ENCODE data around the gene NUCB1.
"Not testable (repeated sequence)": the region's sequence is repeated elsewhere in the genome, so short reads cannot be mapped to it uniquely, and the experiment has no call there.

Gene NUCB1

DNA sequence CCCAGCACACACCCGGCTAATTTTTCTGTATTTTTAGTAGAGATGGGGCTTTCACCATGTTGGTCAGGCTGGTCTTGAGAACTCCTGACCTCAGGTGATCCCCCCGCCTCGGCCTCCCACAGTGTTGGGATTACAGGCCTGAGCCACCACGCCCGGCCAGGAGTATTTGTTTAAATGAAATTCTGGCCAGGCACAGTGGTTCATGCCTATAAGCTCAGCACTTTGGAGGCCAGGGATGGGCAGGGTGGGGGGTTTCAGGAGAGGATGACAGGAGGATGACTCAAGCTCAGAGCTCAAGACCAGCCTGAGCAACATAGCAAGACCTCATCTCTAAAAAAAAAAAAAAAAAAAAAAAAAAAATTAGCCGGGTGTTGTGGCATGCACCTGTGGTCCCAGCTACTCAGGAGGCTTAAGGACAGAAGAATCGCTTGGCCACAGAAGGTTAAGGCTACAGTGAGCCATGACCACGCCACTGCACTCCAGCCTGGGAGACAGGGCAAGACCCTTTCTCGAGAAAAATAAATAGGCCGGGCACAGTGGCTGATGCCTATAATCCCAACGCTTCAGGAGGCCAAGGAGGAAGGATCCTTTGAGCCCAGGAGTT, 25.2 kb downstream of the NUCB1 start:
- no peaks in the 10 kb centered on the region for H3K9me2 ChIP-seq (replicated peaks; ENCODE audit: insufficient read depth, low read length)
- no peaks in the 10 kb centered on the region for H3K79me2 ChIP-seq (ENCODE audit: insufficient read depth, low read length)
- H3K27me3 ChIP-seq (ENCODE audit: low read length), result no peaks in the 10 kb centered on the region
- H3K9ac ChIP-seq (ENCODE audit: low read length), result no peak overlapping the region
- no peak overlapping the region for H3K4me3 ChIP-seq (ENCODE audit: insufficient read depth, low read length, poor library complexity, severe bottlenecking)
- no peak overlapping the region for H2AFZ ChIP-seq (ENCODE audit: low read depth, low read length, severe bottlenecking)
- no peak overlapping the region for H3K27ac ChIP-seq (ENCODE audit: low read depth, low read length)
- H3K36me3 ChIP-seq (ENCODE audit: low read length), result no peaks in the 10 kb centered on the region
- no peaks in the 10 kb centered on the region for H3F3A ChIP-seq (ENCODE audit: insufficient read depth)
- no peak overlapping the region for H3K4me2 ChIP-seq (ENCODE audit: low read depth, low read length, poor library complexity, severe bottlenecking)
- H4K20me1 ChIP-seq (ENCODE audit: low read depth, low read length), result no peaks in the 10 kb centered on the region
- no peaks in the 10 kb centered on the region for H3K9me3 ChIP-seq (ENCODE audit: insufficient read depth, low read length)
- TF ChIP-seq, protein P1, sequence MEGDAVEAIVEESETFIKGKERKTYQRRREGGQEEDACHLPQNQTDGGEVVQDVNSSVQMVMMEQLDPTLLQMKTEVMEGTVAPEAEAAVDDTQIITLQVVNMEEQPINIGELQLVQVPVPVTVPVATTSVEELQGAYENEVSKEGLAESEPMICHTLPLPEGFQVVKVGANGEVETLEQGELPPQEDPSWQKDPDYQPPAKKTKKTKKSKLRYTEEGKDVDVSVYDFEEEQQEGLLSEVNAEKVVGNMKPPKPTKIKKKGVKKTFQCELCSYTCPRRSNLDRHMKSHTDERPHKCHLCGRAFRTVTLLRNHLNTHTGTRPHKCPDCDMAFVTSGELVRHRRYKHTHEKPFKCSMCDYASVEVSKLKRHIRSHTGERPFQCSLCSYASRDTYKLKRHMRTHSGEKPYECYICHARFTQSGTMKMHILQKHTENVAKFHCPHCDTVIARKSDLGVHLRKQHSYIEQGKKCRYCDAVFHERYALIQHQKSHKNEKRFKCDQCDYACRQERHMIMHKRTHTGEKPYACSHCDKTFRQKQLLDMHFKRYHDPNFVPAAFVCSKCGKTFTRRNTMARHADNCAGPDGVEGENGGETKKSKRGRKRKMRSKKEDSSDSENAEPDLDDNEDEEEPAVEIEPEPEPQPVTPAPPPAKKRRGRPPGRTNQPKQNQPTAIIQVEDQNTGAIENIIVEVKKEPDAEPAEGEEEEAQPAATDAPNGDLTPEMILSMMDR (IDR thresholded peaks at IDR 0.05; ENCODE audit: insufficient read depth, low read length, poor library complexity, severe bottlenecking), result no peak
- no peak for TF ChIP-seq EZH2phosphoT487 (conservative IDR thresholded peaks at IDR 0.05; ENCODE audit: low read length)

DNA sequence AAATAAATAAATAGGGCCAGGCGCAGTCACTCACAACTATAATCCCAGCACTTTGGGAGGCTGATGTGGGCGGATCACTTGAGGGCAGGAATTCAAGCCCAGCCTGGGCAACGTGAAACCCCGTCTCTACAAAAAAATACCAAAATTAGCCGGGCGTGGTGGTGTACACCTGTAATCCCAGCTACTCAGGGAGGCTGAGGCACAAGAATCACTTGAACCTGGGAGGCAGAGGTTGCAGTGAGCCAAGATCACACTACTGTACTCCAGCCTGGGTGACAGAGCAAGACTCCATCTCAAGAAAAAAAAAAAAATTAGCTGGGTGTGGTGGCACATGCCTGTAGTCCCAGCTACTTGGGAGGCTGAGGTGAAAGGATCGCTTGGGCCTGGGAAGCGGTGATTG, 25.8 kb downstream of the NUCB1 start:
- not testable (repeated sequence) for H3K79me2 ChIP-seq (ENCODE audit: insufficient read depth, low read length); H4K20me1 ChIP-seq (ENCODE audit: low read depth, low read length); H3K36me3 ChIP-seq (ENCODE audit: low read length); H3K4me2 ChIP-seq (ENCODE audit: low read depth, low read length, poor library complexity, severe bottlenecking); H3K4me3 ChIP-seq (ENCODE audit: insufficient read depth, low read length, poor library complexity, severe bottlenecking); H2AFZ ChIP-seq (ENCODE audit: low read depth, low read length, severe bottlenecking); H3K27ac ChIP-seq (ENCODE audit: low read depth, low read length); H3K9me3 ChIP-seq (ENCODE audit: insufficient read depth, low read length); H3F3A ChIP-seq (ENCODE audit: insufficient read depth); H3K27me3 ChIP-seq (ENCODE audit: low read length); H3K9me2 ChIP-seq (replicated peaks; ENCODE audit: insufficient read depth, low read length); H3K9ac ChIP-seq (ENCODE audit: low read length)

DNA sequence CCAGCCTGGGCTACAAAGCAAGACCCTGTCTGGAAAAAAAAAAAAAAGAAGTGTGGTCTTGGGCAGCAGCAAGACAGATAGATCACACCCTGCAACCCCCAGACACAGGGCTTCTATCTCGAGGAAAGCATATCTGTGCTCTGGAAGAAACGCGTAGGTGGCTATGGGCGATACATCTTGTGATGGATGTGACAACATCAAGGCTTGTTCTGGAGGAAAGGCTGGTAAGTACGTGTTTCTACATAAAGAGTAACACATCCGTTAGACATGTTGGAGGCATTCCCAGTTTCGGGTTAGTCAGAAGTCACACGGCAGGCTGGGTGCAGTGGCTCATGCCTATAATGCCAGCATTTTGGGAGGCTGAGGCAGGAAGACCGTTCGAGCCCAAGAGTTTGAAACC, 26.8 kb downstream of the NUCB1 start:
- TF ChIP-seq, protein P1 (IDR thresholded peaks at IDR 0.05; ENCODE audit: insufficient read depth, low read length, poor library complexity, severe bottlenecking), result no peak
- TF ChIP-seq EZH2phosphoT487 (conservative IDR thresholded peaks at IDR 0.05; ENCODE audit: low read length), result no peak
- no peaks in the 10 kb centered on the region for H3K9me2 ChIP-seq (replicated peaks; ENCODE audit: insufficient read depth, low read length)
- H3K27ac ChIP-seq (ENCODE audit: low read depth, low read length), result no peak overlapping the region
- H4K20me1 ChIP-seq (ENCODE audit: low read depth, low read length), result no peaks in the 10 kb centered on the region
- no peaks in the 10 kb centered on the region for H3F3A ChIP-seq (ENCODE audit: insufficient read depth)
- H3K79me2 ChIP-seq (ENCODE audit: insufficient read depth, low read length), result no peaks in the 10 kb centered on the region
- H3K36me3 ChIP-seq (ENCODE audit: low read length), result no peaks in the 10 kb centered on the region
- no peak overlapping the region for H3K4me2 ChIP-seq (ENCODE audit: low read depth, low read length, poor library complexity, severe bottlenecking)
- no peak overlapping the region for H3K9ac ChIP-seq (ENCODE audit: low read length)
- H3K9me3 ChIP-seq (ENCODE audit: insufficient read depth, low read length), result no peaks in the 10 kb centered on the region
- no peaks in the 10 kb centered on the region for H3K27me3 ChIP-seq (ENCODE audit: low read length)
- H3K4me3 ChIP-seq (ENCODE audit: insufficient read depth, low read length, poor library complexity, severe bottlenecking), result no peak overlapping the region
- H2AFZ ChIP-seq (ENCODE audit: low read depth, low read length, severe bottlenecking), result no peak overlapping the region

DNA sequence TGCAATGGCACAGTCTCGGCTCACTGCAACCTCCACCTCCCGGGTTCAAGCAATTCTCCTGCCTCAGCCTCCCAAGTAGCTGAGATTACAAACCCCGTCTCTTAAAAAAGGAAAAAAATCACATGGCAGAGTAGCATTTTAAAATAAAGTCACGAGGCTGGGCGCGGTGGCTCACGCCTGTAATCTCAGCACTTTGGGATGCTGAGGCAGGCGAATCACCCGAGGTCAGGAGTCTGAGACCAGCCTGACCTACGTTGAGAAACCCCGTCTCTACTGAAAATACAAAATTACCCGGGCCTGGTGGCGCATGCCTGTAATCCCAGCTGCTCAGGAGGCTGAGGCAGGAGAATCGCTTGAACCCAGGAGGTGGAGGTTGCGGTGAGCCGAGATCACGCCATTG, 27.6 kb downstream of the NUCB1 start:
- H3K27me3 ChIP-seq (ENCODE audit: low read length); H3K4me2 ChIP-seq (ENCODE audit: low read depth, low read length, poor library complexity, severe bottlenecking); H3K79me2 ChIP-seq (ENCODE audit: insufficient read depth, low read length); H3K9ac ChIP-seq (ENCODE audit: low read length); H3K9me3 ChIP-seq (ENCODE audit: insufficient read depth, low read length); H4K20me1 ChIP-seq (ENCODE audit: low read depth, low read length); H3F3A ChIP-seq (ENCODE audit: insufficient read depth); H3K36me3 ChIP-seq (ENCODE audit: low read length); H2AFZ ChIP-seq (ENCODE audit: low read depth, low read length, severe bottlenecking); H3K4me3 ChIP-seq (ENCODE audit: insufficient read depth, low read length, poor library complexity, severe bottlenecking); H3K27ac ChIP-seq (ENCODE audit: low read depth, low read length); H3K9me2 ChIP-seq (replicated peaks; ENCODE audit: insufficient read depth, low read length): not testable (repeated sequence)
